ENCODE measurements around the gene ATP8A1.

Gene ATP8A1

DNA sequence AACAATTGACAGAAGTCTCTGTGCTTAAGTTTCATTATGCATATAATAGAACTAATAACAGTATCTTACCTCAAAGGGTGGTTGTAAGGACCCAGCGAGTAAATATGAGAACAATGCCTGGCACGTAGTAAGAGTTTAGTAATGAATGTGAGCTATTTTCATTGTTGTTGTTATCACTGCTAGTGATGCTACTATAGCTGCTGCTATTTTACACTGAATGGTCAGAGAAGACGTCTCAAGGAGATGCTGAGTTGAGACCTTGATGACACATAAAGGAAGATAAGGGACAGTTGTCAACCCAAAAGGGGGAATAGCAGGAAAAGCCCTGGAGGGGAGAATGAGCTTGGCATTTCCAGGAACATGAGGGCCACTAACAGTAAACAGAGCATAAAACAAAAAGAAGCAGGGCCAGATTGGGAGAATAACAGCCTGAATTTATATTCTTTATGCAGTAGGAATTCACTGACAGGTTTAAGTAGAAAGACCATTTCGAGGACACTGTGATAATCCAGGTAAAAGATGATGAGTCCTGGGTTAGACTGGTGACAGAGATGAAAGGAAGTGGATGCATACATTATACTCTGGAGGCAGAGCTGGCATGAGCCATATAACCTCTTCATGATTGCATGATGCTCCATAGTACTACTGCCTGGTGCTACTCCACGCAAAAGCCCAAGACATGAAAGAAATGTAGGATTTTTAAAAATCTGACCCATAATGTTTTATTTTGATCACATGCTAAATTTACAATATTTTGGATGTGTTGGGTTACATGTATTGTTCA lies 23.1 kb downstream of the ATP8A1 start:
- TF ChIP-seq, protein P1, sequence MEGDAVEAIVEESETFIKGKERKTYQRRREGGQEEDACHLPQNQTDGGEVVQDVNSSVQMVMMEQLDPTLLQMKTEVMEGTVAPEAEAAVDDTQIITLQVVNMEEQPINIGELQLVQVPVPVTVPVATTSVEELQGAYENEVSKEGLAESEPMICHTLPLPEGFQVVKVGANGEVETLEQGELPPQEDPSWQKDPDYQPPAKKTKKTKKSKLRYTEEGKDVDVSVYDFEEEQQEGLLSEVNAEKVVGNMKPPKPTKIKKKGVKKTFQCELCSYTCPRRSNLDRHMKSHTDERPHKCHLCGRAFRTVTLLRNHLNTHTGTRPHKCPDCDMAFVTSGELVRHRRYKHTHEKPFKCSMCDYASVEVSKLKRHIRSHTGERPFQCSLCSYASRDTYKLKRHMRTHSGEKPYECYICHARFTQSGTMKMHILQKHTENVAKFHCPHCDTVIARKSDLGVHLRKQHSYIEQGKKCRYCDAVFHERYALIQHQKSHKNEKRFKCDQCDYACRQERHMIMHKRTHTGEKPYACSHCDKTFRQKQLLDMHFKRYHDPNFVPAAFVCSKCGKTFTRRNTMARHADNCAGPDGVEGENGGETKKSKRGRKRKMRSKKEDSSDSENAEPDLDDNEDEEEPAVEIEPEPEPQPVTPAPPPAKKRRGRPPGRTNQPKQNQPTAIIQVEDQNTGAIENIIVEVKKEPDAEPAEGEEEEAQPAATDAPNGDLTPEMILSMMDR (IDR thresholded peaks at IDR 0.05; ENCODE audit: low read depth, low read length), result no peak
- no peak overlapping the region for H3K4me3 ChIP-seq (ENCODE audit: low read depth, low read length)

GRCh38 chr4:42632653-42633382 lies 24.1 kb downstream of the ATP8A1 start:
- H3K4me3 ChIP-seq (ENCODE audit: low read depth, low read length), result no peak overlapping the region
- TF ChIP-seq, protein P1 (IDR thresholded peaks at IDR 0.05; ENCODE audit: low read depth, low read length), result no peak

DNA sequence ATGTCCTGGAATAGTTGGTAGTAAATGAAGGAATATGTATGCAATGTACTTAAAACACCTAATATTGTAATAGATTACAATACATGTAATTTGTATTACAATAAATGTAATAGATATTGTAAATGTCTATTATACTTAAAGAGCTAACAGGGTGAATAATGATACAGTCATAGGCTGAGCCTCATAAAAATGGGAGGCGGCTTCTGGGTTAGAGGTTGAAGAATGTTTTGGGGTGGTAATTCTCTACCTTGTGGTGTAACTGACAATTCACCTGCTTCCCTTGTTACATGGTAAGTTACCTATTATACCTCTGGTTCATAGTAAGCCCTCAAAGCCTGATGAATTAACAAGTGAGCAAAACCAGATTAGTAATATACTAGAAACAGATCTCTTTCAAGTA lies 26.0 kb downstream of the ATP8A1 start:
- TF ChIP-seq, protein P1 (IDR thresholded peaks at IDR 0.05; ENCODE audit: low read depth, low read length), result no peak

DNA sequence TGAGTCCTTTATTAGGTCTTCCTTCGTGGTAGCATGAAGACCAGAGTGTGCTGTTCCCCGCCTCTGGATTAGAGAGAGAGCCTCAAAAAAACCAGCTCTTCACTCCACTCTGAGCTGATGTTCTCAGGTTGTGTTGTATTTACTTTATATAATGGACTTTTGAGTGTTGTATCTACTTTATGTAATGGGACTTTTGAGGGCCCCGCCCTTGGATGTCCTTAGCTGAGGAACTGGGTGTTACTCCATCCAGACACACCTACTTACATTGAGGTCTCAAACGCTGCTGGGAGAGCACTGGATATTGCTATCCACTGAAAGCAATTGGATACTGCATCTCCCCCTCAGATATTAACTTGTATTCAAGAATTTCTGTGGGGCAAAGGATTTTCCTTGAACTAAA lies 28.2 kb downstream of the ATP8A1 start:
- TF ChIP-seq, protein P1 (IDR thresholded peaks at IDR 0.05; ENCODE audit: low read depth, low read length), result no peak
- H3K4me3 ChIP-seq (ENCODE audit: low read depth, low read length), result no peak overlapping the region

More for the DNA sequence above, 26.0 kb downstream of the ATP8A1 start:
- no peak overlapping the region for H3K4me3 ChIP-seq (ENCODE audit: low read depth, low read length)

- TF ChIP-seq, protein P1 (IDR thresholded peaks at IDR 0.05; ENCODE audit: low read depth, low read length), result no peak
- no peak overlapping the region for H3K4me3 ChIP-seq (ENCODE audit: low read depth, low read length)
Observed at GRCh38 chr4:42627885-42628646, 28.8 kb downstream of the ATP8A1 start.

DNA sequence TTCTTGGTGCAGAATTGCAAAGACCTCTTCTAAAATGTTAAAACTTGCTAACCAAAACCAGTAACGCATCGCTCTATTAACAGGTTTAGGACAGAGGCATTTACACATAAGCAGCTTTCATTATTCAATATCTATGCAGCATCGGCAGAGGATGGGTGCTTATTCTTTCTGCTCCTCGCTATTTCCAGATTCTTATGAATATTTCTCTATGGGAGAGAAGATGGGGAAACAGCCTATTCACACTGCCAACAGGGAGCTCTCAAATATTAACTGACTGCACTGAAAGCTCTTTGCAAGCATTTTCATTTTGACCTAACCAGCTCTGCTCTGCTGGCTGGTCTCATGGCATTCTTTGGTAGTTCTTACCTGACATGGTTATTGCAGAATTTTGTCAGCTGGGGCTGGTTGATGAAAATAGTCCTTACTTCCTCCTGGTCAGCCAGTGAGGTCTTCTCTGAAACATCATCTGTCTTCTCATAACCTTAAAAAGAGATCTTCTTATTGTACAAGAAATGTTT lies 30.2 kb downstream of the ATP8A1 start:
- TF ChIP-seq, protein P1 (IDR thresholded peaks at IDR 0.05; ENCODE audit: low read depth, low read length), result no peak
- no peak overlapping the region for H3K4me3 ChIP-seq (ENCODE audit: low read depth, low read length)
